ENCODE data around the gene F7.

The F7 gene

DNA sequence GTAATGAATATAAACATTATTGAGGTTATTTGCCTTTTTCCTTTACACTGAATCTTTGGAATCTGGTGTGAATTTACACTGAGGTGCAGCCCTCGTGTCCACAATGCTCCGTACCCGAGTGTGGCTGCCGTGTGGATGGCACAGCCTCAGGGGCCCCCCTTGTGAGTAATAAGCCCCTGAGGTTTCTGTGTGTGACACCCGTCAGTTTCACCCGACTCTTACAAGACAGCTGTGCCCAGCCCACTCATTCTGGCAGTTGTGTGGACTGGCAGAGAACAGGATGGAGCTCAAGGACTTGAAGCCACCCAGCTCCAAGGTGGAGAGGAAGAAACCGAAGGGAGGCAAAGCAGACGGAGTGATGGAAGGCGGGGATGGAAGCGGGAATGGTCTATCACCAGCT is 60.7 kb downstream of the F7 start:
- H3K27ac ChIP-seq (ENCODE audit: extremely low read depth, low read depth, low read length), result no peak overlapping the region
- POLR2A ChIA-PET, result no interaction called here
- TF ChIP-seq ZBTB20 (tag by site-specific recombination; IDR thresholded peaks at IDR 0.05) (no peak), ZNF138 (tag by site-specific recombination; IDR thresholded peaks at IDR 0.05; ENCODE audit: borderline replicate concordance) (no peak), ZNF23 (tag by site-specific recombination; IDR thresholded peaks at IDR 0.05; ENCODE audit: borderline replicate concordance) (no peak), ZNF274 (IDR thresholded peaks at IDR 0.05; ENCODE audit: low read length) (no peak), ZNF274 (tag by site-specific recombination; IDR thresholded peaks at IDR 0.05; ENCODE audit: borderline replicate concordance) (no peak), ZFP37 (tag by site-specific recombination; IDR thresholded peaks at IDR 0.05) (no peak), ZNF239 (tag by site-specific recombination; IDR thresholded peaks at IDR 0.05) (no peak), ZNF132 (tag by site-specific recombination; IDR thresholded peaks at IDR 0.05; ENCODE audit: borderline replicate concordance) (no peak), ZNF510 (tag by site-specific recombination; IDR thresholded peaks at IDR 0.05; ENCODE audit: insufficient replicate concordance) (no peak), ZNF791 (tag by site-specific recombination; IDR thresholded peaks at IDR 0.05) (no peak), ZNF16 (tag by site-specific recombination; IDR thresholded peaks at IDR 0.05; ENCODE audit: low read depth) (no peak), ZNF175 (tag by site-specific recombination; IDR thresholded peaks at IDR 0.05) (no peak), ZNF768 (tag by site-specific recombination; IDR thresholded peaks at IDR 0.05) (no peak), ZNF626 (tag by site-specific recombination; IDR thresholded peaks at IDR 0.05) (no peak), SALL2 (tag by site-specific recombination; IDR thresholded peaks at IDR 0.05; ENCODE audit: borderline replicate concordance) (no peak), BCL11B (tag by site-specific recombination; IDR thresholded peaks at IDR 0.05; ENCODE audit: low read depth) (no peak)
- TF ChIP-seq, protein P1, sequence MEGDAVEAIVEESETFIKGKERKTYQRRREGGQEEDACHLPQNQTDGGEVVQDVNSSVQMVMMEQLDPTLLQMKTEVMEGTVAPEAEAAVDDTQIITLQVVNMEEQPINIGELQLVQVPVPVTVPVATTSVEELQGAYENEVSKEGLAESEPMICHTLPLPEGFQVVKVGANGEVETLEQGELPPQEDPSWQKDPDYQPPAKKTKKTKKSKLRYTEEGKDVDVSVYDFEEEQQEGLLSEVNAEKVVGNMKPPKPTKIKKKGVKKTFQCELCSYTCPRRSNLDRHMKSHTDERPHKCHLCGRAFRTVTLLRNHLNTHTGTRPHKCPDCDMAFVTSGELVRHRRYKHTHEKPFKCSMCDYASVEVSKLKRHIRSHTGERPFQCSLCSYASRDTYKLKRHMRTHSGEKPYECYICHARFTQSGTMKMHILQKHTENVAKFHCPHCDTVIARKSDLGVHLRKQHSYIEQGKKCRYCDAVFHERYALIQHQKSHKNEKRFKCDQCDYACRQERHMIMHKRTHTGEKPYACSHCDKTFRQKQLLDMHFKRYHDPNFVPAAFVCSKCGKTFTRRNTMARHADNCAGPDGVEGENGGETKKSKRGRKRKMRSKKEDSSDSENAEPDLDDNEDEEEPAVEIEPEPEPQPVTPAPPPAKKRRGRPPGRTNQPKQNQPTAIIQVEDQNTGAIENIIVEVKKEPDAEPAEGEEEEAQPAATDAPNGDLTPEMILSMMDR (tag by site-specific recombination; IDR thresholded peaks at IDR 0.05), result no peak
- TF ChIP-seq, protein P2, sequence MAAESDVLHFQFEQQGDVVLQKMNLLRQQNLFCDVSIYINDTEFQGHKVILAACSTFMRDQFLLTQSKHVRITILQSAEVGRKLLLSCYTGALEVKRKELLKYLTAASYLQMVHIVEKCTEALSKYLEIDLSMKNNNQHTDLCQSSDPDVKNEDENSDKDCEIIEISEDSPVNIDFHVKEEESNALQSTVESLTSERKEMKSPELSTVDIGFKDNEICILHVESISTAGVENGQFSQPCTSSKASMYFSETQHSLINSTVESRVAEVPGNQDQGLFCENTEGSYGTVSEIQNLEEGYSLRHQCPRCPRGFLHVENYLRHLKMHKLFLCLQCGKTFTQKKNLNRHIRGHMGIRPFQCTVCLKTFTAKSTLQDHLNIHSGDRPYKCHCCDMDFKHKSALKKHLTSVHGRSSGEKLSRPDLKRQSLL (tag by site-specific recombination; IDR thresholded peaks at IDR 0.05), result no peak
- TF ChIP-seq, protein P3, sequence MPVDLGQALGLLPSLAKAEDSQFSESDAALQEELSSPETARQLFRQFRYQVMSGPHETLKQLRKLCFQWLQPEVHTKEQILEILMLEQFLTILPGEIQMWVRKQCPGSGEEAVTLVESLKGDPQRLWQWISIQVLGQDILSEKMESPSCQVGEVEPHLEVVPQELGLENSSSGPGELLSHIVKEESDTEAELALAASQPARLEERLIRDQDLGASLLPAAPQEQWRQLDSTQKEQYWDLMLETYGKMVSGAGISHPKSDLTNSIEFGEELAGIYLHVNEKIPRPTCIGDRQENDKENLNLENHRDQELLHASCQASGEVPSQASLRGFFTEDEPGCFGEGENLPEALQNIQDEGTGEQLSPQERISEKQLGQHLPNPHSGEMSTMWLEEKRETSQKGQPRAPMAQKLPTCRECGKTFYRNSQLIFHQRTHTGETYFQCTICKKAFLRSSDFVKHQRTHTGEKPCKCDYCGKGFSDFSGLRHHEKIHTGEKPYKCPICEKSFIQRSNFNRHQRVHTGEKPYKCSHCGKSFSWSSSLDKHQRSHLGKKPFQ (tag by site-specific recombination; IDR thresholded peaks at IDR 0.05), result no peak
- H3K4me3 ChIP-seq (ENCODE audit: low read depth, low read length), result no peak overlapping the region
- H3K4me1 ChIP-seq (ENCODE audit: control insufficient read depth, insufficient read depth, low read length), result no peaks in the 10 kb centered on the region
- H3K9me3 ChIP-seq (ENCODE audit: control insufficient read depth, insufficient read depth, low read depth, low read length), result no peaks in the 10 kb centered on the region
- CTCF ChIA-PET, result no interaction called here
- peaks cover 0 to 17% of the 10 kb centered on the region in 2 experiments; a peak in 2 of 3 replicates for H3K36me3 ChIP-seq (ENCODE audit: control insufficient read depth in 2 of 2, insufficient read depth in 1 of 2, low read length in 2 of 2)

DNA sequence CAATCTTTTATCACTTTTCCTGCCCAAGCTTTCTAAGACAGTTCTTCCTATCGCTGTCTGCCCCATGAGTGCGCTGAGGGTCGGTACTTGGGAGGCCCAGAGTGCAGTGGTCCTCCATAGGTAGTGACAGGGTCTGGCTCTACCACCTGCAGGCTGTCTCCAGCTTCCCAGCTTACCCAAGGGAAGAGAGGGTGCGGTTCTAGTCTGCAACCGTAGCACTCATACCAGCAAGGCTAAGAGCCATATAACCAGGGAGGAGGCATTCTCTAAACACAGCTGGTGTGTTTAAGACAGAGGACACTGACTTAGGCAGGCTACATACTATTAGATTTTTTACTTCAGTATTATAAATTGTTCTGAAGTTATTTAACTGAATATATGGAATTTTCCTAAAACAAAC is 61.1 kb downstream of the F7 start:
- POLR2A ChIA-PET, result no interaction called here
- TF ChIP-seq ZNF677 (tag by site-specific recombination; IDR thresholded peaks at IDR 0.05) (no peak), MZF1 (tag by site-specific recombination; IDR thresholded peaks at IDR 0.05; ENCODE audit: borderline replicate concordance) (no peak), ZNF785 (tag by site-specific recombination; IDR thresholded peaks at IDR 0.05) (no peak), ZNF530 (tag by site-specific recombination; IDR thresholded peaks at IDR 0.05; ENCODE audit: low read depth) (no peak)
- TF ChIP-seq, protein P4, sequence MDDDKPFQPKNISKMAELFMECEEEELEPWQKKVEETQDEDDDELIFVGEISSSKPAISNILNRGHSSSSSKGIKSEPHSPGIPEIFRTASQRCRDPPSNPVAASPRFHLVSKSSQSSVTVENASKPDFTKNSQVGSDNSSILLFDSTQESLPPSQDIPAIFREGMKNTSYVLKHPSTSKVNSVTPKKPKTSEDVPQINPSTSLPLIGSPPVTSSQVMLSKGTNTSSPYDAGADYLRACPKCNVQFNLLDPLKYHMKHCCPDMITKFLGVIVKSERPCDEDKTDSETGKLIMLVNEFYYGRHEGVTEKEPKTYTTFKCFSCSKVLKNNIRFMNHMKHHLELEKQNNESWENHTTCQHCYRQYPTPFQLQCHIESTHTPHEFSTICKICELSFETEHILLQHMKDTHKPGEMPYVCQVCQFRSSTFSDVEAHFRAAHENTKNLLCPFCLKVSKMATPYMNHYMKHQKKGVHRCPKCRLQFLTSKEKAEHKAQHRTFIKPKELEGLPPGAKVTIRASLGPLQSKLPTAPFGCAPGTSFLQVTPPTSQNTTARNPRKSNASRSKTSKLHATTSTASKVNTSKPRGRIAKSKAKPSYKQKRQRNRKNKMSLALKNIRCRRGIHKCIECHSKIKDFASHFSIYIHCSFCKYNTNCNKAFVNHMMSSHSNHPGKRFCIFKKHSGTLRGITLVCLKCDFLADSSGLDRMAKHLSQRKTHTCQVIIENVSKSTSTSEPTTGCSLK (tag by site-specific recombination; IDR thresholded peaks at IDR 0.05), result no peak
- TF ChIP-seq, protein P5, sequence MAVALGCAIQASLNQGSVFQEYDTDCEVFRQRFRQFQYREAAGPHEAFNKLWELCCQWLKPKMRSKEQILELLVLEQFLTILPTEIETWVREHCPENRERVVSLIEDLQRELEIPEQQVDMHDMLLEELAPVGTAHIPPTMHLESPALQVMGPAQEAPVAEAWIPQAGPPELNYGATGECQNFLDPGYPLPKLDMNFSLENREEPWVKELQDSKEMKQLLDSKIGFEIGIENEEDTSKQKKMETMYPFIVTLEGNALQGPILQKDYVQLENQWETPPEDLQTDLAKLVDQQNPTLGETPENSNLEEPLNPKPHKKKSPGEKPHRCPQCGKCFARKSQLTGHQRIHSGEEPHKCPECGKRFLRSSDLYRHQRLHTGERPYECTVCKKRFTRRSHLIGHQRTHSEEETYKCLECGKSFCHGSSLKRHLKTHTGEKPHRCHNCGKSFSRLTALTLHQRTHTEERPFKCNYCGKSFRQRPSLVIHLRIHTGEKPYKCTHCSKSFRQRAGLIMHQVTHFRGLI (tag by site-specific recombination; IDR thresholded peaks at IDR 0.05), result no peak
- TF ChIP-seq, protein P6, sequence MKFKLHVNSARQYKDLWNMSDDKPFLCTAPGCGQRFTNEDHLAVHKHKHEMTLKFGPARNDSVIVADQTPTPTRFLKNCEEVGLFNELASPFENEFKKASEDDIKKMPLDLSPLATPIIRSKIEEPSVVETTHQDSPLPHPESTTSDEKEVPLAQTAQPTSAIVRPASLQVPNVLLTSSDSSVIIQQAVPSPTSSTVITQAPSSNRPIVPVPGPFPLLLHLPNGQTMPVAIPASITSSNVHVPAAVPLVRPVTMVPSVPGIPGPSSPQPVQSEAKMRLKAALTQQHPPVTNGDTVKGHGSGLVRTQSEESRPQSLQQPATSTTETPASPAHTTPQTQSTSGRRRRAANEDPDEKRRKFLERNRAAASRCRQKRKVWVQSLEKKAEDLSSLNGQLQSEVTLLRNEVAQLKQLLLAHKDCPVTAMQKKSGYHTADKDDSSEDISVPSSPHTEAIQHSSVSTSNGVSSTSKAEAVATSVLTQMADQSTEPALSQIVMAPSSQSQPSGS (tag by site-specific recombination; IDR thresholded peaks at IDR 0.05; ENCODE audit: low read depth), result no peak

More for the DNA sequence above, 61.1 kb downstream of the F7 start:
- Histone ChIP-seq H3K36me3 (ENCODE audit: control insufficient read depth in 2 of 2, insufficient read depth in 1 of 2, low read length in 2 of 2) (peaks cover 0 to 21% of the 10 kb centered on the region in 2 experiments; a peak in 2 of 3 replicates), H3K4me3 (ENCODE audit: low read depth, low read length) (no peak overlapping the region), H3K4me1 (ENCODE audit: control insufficient read depth, insufficient read depth, low read length) (no peaks in the 10 kb centered on the region), H3K27ac (ENCODE audit: extremely low read depth, low read depth, low read length) (no peak overlapping the region), H3K9me3 (ENCODE audit: control insufficient read depth, insufficient read depth, low read depth, low read length) (no peaks in the 10 kb centered on the region)
- CTCF ChIA-PET, result no interaction called here

Data from HEK293 (cell line).